RWPE1 (cell line): Measurements from ENCODE around the gene POTEC.
"Not testable (repeated sequence)": the region's sequence is repeated elsewhere in the genome, so short reads cannot be mapped to it uniquely, and the experiment has no call there.

Source experiments
- CTCF ChIA-PET: fragments of 350-600 bp; sonication (Branson Sonifier 250); formaldehyde crosslinking; extraction: SDS; loops from one replicate; lab custom pipeline; 2021; lab: Yijun Ruan, JAX
- POLR2A ChIA-PET: fragments of 400-600 bp; formaldehyde crosslinking; extraction: SDS; loops from one replicate; lab custom pipeline; 2020; ENCODE audit warnings: antibody characterized with exemption; ENCODE audit not compliant: low non-redundant PET; lab: Yijun Ruan, JAX
- DNase-seq: peaks from one replicate; pipeline ENCODE4 v3.0.0; 2012; ENCODE audit warnings: low spot score
- H3K27ac ChIP-seq: fragments of 450-650 bp; 2 replicates; pipeline ENCODE4 v1.5.1; 2017
- CTCF ChIP-seq: fragments of 450-650 bp; conservative IDR thresholded peaks from 2 replicates; pipeline ENCODE4 v1.5.1; 2017; ENCODE audit warnings: low read depth, mild to moderate bottlenecking

POTEC gene

GRCh38 chr18:14543446-14543964 is at the start of gene POTEC:
Gene POTEC (minus strand): TSS chr18:14543600. CDS start chr18:14543146, 454 bp downstream.
- POLR2A ChIA-PET, CTCF ChIA-PET, H3K27ac ChIP-seq, DNase-seq: not testable (repeated sequence)

GRCh38 chr18:14577971-14578370 is 34.6 kb upstream of the POTEC start:
- TF ChIP-seq CTCF, result no peak
- ChIA-PET CTCF (no interaction called here), POLR2A (no interaction called here)
- no peak for DNase-seq
- no peak overlapping the region for H3K27ac ChIP-seq

GRCh38 chr18:14559502-14559901 is 16.1 kb upstream of the POTEC start:
- CTCF ChIA-PET, POLR2A ChIA-PET, H3K27ac ChIP-seq, DNase-seq: not testable (repeated sequence)

GRCh38 chr18:14531659-14532058 is 11.7 kb downstream of the POTEC start:
- POLR2A ChIA-PET, CTCF ChIA-PET, DNase-seq, H3K27ac ChIP-seq: not testable (repeated sequence)

GRCh38 chr18:14510707-14511106 is 32.7 kb downstream of the POTEC start:
- DNase-seq, CTCF ChIA-PET, H3K27ac ChIP-seq, POLR2A ChIA-PET: not testable (repeated sequence)

GRCh38 chr18:14503691-14504090 is 39.7 kb downstream of the POTEC start:
- CTCF ChIA-PET, H3K27ac ChIP-seq, POLR2A ChIA-PET, DNase-seq: not testable (repeated sequence)

GRCh38 chr18:14501894-14502293 is 41.5 kb downstream of the POTEC start:
- H3K27ac ChIP-seq, CTCF ChIA-PET, POLR2A ChIA-PET, DNase-seq: not testable (repeated sequence)

- H3K27ac ChIP-seq, POLR2A ChIA-PET, DNase-seq, CTCF ChIA-PET: not testable (repeated sequence)
Observed at GRCh38 chr18:14489256-14490014, 54.0 kb downstream of the POTEC start.

- CTCF ChIA-PET, DNase-seq, POLR2A ChIA-PET, H3K27ac ChIP-seq: not testable (repeated sequence)
Observed at GRCh38 chr18:14488789-14489188, 54.6 kb downstream of the POTEC start.

- POLR2A ChIA-PET, DNase-seq, H3K27ac ChIP-seq, CTCF ChIA-PET: not testable (repeated sequence)
Observed at GRCh38 chr18:14486926-14487580, 56.3 kb downstream of the POTEC start.

- CTCF ChIA-PET, DNase-seq, POLR2A ChIA-PET, H3K27ac ChIP-seq: not testable (repeated sequence)
Observed at GRCh38 chr18:14479076-14479475, 64.3 kb downstream of the POTEC start.

- CTCF ChIA-PET, DNase-seq, H3K27ac ChIP-seq, POLR2A ChIA-PET: not testable (repeated sequence)
Observed at GRCh38 chr18:14475520-14475919, 67.9 kb downstream of the POTEC start.

GRCh38 chr18:14474752-14475151 is 68.6 kb downstream of the POTEC start:
- POLR2A ChIA-PET, H3K27ac ChIP-seq, CTCF ChIA-PET, DNase-seq: not testable (repeated sequence)

- H3K27ac ChIP-seq, CTCF ChIA-PET, DNase-seq, POLR2A ChIA-PET: not testable (repeated sequence)
Observed at GRCh38 chr18:14474007-14474720, 69.2 kb downstream of the POTEC start.

- DNase-seq, CTCF ChIA-PET, H3K27ac ChIP-seq, POLR2A ChIA-PET: not testable (repeated sequence)
Observed at GRCh38 chr18:14473250-14474006, 70.0 kb downstream of the POTEC start.
